Testis (tissue), 3 donors: Measurements from ENCODE around the gene SLC6A9. TPM values are rescaled to one million over a fixed set of nuclear protein-coding genes. Genes with fewer than 3 reads are reported as not detected.

Source experiments
- DNase-seq: peaks from one replicate; pipeline ENCODE4 v3.0.0-alpha.2; 2019
- H3K27ac ChIP-seq, 2 donors: fragments of 200-600 bp; sonication (generic); one replicate each; pipeline ENCODE4 v1.5.1; 2019
- H3K27me3 ChIP-seq: fragments of 200-600 bp; sonication (generic); one replicate; pipeline ENCODE4 v1.5.1; 2019
- H3K36me3 ChIP-seq: fragments of 200-600 bp; sonication (generic); one replicate; pipeline ENCODE4 v1.5.1; 2017; ENCODE audit warnings: low read depth; ENCODE audit errors: missing control alignments
- H3K4me1 ChIP-seq: fragments of 200-600 bp; sonication (generic); one replicate; pipeline ENCODE4 v1.5.1; 2019
- H3K4me3 ChIP-seq, 2 donors: fragments of 200-600 bp; sonication (generic); one replicate each; pipeline ENCODE4 v1.5.1; 2017 to 2019
- H3K9me3 ChIP-seq: fragments of 200-600 bp; sonication (generic); one replicate; pipeline ENCODE4 v1.5.1; 2017
- POLR2A ChIP-seq: fragments of 450-650 bp; IDR thresholded peaks from one replicate; pipeline ENCODE4 v1.6.1; 2017; ENCODE audit warnings: antibody characterized with exemption, mild to moderate bottlenecking, moderate library complexity
- WGBS, 2 donors: methylation state at CpG; one replicate each; pipeline ENCODE4 v1.1.5; 2018; 5-methylcytosine and 5-hydroxymethylcytosine counted together
- intact Hi-C: fragments of 100-400 bp; cut with DNase I; formaldehyde crosslinking; loops from one replicate; pipeline ENCODE4 v1.15.1; 2023; ENCODE audit warnings: low total_unique reads
- polyA plus RNA-seq: library from polyadenylated mRNA; stranded (reverse); fragments of 350-450 nt; fragmentation: Illumina TruSeq; extraction: RNeasy Lipid Tissue Mini Kit (QIAGEN cat#74804); gene quantifications from one replicate; pipeline ENCODE4 v1.2.3, GENCODE V29; 2014; ENCODE audit warnings: low read depth, low replicate concordance; ENCODE audit not compliant: insufficient read depth
- total RNA-seq, 2 donors: library from RNA; depleted of rRNA; stranded (reverse); fragments of >200 nt; gene quantifications; one replicate each; pipeline ENCODE4 v1.2.3, GENCODE V29; 2016
- TF ChIP-seq, protein P1 (sequence below), 3 experiments: fragments of 450-650 bp in 2 of 3; fragments of 200-600 bp in 1 of 3; sonication (generic) in 1 of 3; IDR thresholded peaks; one replicate each; pipeline ENCODE4 v1.5.1; 2016 to 2019; ENCODE audit warnings: antibody characterized with exemption in 3 of 3, mild to moderate bottlenecking in 2 of 3, moderate library complexity in 1 of 3

Gene SLC6A9
- total and polyA plus RNA-seq, 3 donors from 2014 or later: 1.2 to 2.3 (median 1.7) TPM

DNA sequence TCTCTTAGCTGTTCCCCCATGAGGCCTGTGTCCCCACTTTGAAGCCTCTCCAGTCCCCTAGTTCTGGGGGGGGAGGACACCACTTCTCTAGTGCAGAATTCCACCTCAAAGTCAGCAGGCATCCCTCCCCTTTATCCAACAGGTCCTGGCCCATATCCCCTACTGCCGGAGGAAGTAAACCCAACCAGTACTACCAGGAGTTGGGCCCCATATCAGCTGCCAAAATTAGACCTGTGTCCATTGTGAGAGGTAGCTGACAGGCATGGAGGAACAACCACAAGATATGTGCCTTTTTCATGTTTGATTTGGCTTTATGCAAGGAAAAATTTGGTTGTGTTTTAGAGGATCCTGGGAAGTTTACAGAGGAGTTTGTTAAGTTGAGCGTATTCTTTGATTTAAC lies 22.1 kb upstream of the SLC6A9 start:
- TF ChIP-seq, protein P1, sequence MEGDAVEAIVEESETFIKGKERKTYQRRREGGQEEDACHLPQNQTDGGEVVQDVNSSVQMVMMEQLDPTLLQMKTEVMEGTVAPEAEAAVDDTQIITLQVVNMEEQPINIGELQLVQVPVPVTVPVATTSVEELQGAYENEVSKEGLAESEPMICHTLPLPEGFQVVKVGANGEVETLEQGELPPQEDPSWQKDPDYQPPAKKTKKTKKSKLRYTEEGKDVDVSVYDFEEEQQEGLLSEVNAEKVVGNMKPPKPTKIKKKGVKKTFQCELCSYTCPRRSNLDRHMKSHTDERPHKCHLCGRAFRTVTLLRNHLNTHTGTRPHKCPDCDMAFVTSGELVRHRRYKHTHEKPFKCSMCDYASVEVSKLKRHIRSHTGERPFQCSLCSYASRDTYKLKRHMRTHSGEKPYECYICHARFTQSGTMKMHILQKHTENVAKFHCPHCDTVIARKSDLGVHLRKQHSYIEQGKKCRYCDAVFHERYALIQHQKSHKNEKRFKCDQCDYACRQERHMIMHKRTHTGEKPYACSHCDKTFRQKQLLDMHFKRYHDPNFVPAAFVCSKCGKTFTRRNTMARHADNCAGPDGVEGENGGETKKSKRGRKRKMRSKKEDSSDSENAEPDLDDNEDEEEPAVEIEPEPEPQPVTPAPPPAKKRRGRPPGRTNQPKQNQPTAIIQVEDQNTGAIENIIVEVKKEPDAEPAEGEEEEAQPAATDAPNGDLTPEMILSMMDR (IDR thresholded peaks at IDR 0.05): no peak
- TF ChIP-seq POLR2A: no peak
- intact Hi-C loops: no loop called here
- no peaks in the 10 kb centered on the region for H3K4me1 ChIP-seq
- H3K27ac ChIP-seq: no peak overlapping the region
- H3K9me3 ChIP-seq: no peaks in the 10 kb centered on the region
- H3K36me3 ChIP-seq: no peaks in the 10 kb centered on the region
- DNase-seq: no peak
- WGBS, 2 donors: 81 to 88% methylated on average over 2 of the region's 2 CpGs
- H3K4me3 ChIP-seq: no peak overlapping the region
- no peaks in the 10 kb centered on the region for H3K27me3 ChIP-seq

DNA sequence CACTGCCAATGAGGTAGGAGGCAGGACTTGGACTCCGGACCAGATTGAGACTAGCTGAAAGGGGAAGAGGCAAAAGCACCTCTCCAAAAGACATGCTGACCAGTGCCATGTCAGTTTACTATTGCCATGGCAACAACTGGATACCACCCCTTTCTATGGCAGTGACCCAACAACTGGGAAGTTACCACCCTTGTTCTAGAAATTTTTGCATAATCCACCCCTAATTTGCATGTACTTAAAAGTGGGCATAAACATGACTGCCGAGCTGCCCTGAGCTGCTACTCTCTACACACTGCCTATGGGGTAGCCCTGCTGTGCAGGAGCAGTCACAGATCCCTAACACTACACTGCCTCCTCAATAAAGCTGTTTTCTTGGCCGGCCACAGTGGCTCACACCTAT lies 19.0 kb upstream of the SLC6A9 start:
- Histone ChIP-seq H3K4me1 (peaks cover 9% of the 10 kb centered on the region), H3K27ac (no peak overlapping the region), H3K36me3 (no peaks in the 10 kb centered on the region), H3K27me3 (no peaks in the 10 kb centered on the region), H3K4me3 (no peak overlapping the region), H3K9me3 (no peaks in the 10 kb centered on the region)
- DNase-seq: no peak
- intact Hi-C loops: no loop called here
- 68 to 79% methylated on average over 3 of the region's 3 CpGs for whole genome bisulfite sequencing, 2 donors
- TF ChIP-seq POLR2A: no peak
- TF ChIP-seq, protein P1 (IDR thresholded peaks at IDR 0.05): no peak

DNA sequence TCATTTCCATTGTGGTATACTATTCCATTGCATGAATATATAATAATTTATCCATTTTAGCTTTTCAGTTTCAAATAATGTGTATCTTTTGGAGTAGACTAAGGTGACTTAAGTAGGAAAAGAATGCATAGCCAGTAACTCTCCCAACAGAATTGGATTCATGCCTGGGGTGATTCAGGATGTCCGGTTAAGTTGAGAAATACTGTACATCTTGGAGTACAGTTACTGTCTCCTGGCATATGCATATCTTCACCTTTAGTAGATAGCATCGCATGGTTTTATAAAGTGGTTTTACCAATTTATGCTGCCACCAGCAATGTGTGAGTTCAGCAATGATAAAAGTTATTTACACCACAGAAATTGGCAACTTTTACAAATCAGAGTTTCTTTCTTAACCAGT lies 18.6 kb upstream of the SLC6A9 start:
- Histone ChIP-seq H3K27ac (no peak overlapping the region), H3K9me3 (no peaks in the 10 kb centered on the region), H3K4me3 (no peak overlapping the region), H3K4me1 (peaks cover 9% of the 10 kb centered on the region), H3K27me3 (no peaks in the 10 kb centered on the region), H3K36me3 (no peaks in the 10 kb centered on the region)
- WGBS, 2 donors: 53 to 54% methylated on average over 2 of the region's 2 CpGs
- TF ChIP-seq, protein P1 (IDR thresholded peaks at IDR 0.05): no peak
- TF ChIP-seq POLR2A: no peak
- DNase-seq: no peak
- intact Hi-C loops: no loop called here

DNA sequence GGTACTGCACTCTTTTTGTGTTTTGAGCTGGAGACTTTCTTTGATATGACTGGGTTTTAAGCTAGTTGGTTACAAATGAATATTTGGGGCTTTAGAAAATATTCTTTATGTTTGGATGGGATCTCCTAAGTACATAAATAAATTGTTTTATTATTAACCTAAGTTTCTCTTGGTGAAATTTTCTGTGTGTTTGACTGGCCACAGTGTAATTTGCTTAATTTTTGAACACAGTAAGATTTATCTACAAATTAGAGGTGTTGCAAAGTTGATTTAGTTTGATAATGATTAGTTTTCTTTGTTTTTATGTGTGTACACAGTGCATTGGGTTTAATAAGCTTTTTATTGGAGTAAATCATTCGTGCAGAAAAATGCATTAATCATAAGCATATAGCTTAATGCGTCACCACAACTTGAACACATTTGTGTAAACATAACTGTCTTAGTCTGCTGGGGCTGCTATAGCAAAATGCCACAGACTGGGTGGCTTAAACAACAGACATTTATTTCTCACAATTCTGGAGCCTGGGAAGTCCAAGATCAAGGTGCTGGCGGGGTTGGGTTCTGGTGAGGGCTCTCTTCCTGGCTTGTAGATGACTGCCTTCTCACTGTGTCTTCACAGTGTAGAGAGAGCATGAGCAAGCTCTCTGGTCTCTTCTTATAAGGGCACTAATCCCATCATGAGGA lies 17.4 kb upstream of the SLC6A9 start:
- Histone ChIP-seq H3K4me1 (peaks cover 9% of the 10 kb centered on the region), H3K27me3 (no peaks in the 10 kb centered on the region), H3K27ac (no peak overlapping the region), H3K9me3 (no peaks in the 10 kb centered on the region), H3K36me3 (no peaks in the 10 kb centered on the region), H3K4me3 (no peak overlapping the region)
- intact Hi-C loops: no loop called here
- TF ChIP-seq, protein P1 (IDR thresholded peaks at IDR 0.05): no peak
- no peak for TF ChIP-seq POLR2A
- 85 to 87% methylated on average over 3 of the region's 3 CpGs for WGBS, 2 donors
- DNase-seq: no peak

DNA sequence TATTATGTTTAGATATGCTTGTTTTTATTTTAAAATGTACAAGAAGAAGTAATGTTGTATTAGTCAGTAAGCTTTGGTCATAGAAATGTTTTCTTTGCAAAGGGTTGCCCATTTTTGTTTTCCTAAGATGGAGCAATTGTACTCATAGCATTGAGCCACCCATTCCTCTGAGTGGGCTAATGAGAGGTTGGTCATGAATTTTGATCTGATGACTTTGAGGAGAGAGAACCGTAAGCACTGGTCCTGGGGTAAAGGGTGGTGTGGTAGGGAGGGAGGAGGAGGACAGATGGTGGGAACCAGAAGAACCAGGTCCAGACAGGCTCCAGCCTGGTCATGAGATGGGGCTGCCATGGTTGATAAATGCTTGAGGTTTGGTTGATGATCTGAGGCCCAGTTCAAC lies 15.9 kb upstream of the SLC6A9 start:
- H3K9me3 ChIP-seq: no peaks in the 10 kb centered on the region
- no peak overlapping the region for H3K27ac ChIP-seq
- H3K27me3 ChIP-seq: no peaks in the 10 kb centered on the region
- TF ChIP-seq, protein P1 (IDR thresholded peaks at IDR 0.05): no peak
- no peak for TF ChIP-seq POLR2A
- intact Hi-C loops: no loop called here
- 91 to 93% methylated on average over 1 of the region's 1 CpG for WGBS, 2 donors
- no peaks in the 10 kb centered on the region for H3K36me3 ChIP-seq
- peaks cover 9% of the 10 kb centered on the region for H3K4me1 ChIP-seq
- no peak overlapping the region for H3K4me3 ChIP-seq
- no peak for DNase-seq
